ENCODE measurements around the gene EPHA1.

DNA sequence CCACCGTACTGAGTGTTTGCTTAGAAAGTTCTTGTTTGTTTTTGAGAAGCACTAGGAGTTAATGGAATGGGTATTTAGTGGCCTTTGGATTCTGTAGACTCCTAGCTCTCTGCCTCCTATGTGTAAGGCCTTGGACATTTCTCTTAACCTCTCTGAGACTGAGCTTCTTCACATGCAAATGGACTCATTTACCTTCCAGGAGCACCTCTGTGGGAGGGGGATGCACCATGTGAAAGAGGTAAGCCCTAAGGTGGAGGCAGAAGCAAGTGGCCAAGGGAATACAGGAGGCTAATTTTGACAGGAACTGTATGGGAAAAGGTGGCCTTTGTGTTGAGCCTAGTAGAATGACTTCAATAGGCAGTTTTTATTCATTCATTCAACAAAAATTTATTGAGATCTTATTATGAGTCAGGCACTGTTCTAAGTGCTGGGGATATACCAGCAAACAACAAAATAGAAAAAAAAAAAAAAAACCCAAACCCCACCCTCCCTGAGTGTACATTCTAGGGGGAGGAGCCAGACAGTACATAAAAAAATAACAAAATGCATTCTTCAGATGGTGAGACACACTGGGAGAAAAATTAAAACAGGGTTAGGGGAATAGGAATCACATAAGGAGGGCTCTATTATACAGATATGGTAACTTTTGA is 9.2 kb upstream of the EPHA1 start:
- TF ChIP-seq, protein P1, sequence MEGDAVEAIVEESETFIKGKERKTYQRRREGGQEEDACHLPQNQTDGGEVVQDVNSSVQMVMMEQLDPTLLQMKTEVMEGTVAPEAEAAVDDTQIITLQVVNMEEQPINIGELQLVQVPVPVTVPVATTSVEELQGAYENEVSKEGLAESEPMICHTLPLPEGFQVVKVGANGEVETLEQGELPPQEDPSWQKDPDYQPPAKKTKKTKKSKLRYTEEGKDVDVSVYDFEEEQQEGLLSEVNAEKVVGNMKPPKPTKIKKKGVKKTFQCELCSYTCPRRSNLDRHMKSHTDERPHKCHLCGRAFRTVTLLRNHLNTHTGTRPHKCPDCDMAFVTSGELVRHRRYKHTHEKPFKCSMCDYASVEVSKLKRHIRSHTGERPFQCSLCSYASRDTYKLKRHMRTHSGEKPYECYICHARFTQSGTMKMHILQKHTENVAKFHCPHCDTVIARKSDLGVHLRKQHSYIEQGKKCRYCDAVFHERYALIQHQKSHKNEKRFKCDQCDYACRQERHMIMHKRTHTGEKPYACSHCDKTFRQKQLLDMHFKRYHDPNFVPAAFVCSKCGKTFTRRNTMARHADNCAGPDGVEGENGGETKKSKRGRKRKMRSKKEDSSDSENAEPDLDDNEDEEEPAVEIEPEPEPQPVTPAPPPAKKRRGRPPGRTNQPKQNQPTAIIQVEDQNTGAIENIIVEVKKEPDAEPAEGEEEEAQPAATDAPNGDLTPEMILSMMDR (IDR thresholded peaks at IDR 0.05) = no peak
- TF ChIP-seq EZH2 (IDR thresholded peaks at IDR 0.05; ENCODE audit: borderline replicate concordance, insufficient read depth, low read depth, low read length, poor library complexity, severe bottlenecking) = no peak
